Measurements from ENCODE around the gene ISL1.

The ISL1 gene

GRCh38 chr5:51379331-51379700 is 3.9 kb upstream of the ISL1 start:
- no peak for TF ChIP-seq CTCF (IDR thresholded peaks at IDR 0.05; ENCODE audit: control insufficient read depth, insufficient read depth, low read depth, low read length, missing control alignments)
- H3K4me3 ChIP-seq (ENCODE audit: control insufficient read depth, low read depth, low read length) = no peak overlapping the region
- no peak for DNase-seq (ENCODE audit: low read depth)

- H3K4me3 ChIP-seq (ENCODE audit: control insufficient read depth, low read depth, low read length) = no peak overlapping the region
- TF ChIP-seq CTCF (IDR thresholded peaks at IDR 0.05; ENCODE audit: control insufficient read depth, insufficient read depth, low read depth, low read length, missing control alignments) = peak; percentile 47
- DNase-seq (ENCODE audit: low read depth) = no peak
Measured at GRCh38 chr5:51380603-51381207, 2.5 kb upstream of the ISL1 start.

GRCh38 chr5:51381761-51382474 is 1.3 kb upstream of the ISL1 start:
- no peak for TF ChIP-seq CTCF (IDR thresholded peaks at IDR 0.05; ENCODE audit: control insufficient read depth, insufficient read depth, low read depth, low read length, missing control alignments)
- no peak overlapping the region; the same call in 1 of the 2 replicates for H3K4me3 ChIP-seq (ENCODE audit: control insufficient read depth, low read depth, low read length)
- DNase-seq (ENCODE audit: low read depth) = no peak

GRCh38 chr5:51382521-51383130 is 622 bp upstream of the ISL1 start:
- no peak for DNase-seq (ENCODE audit: low read depth)
- no peak for TF ChIP-seq CTCF (IDR thresholded peaks at IDR 0.05; ENCODE audit: control insufficient read depth, insufficient read depth, low read depth, low read length, missing control alignments)
- peak overlapping the region; percentile 39 for H3K4me3 ChIP-seq (ENCODE audit: control insufficient read depth, low read depth, low read length)

- TF ChIP-seq CTCF (IDR thresholded peaks at IDR 0.05; ENCODE audit: control insufficient read depth, insufficient read depth, low read depth, low read length, missing control alignments) = no peak
- no peak for DNase-seq (ENCODE audit: low read depth)
- H3K4me3 ChIP-seq (ENCODE audit: control insufficient read depth, low read depth, low read length) = no peak overlapping the region
Measured at GRCh38 chr5:51384281-51384840, 1.1 kb downstream of the ISL1 start.

GRCh38 chr5:51385216-51385615 is 2.0 kb downstream of the ISL1 start:
- no peak for TF ChIP-seq CTCF (IDR thresholded peaks at IDR 0.05; ENCODE audit: control insufficient read depth, insufficient read depth, low read depth, low read length, missing control alignments)
- no peak overlapping the region for H3K4me3 ChIP-seq (ENCODE audit: control insufficient read depth, low read depth, low read length)
- no peak for DNase-seq (ENCODE audit: low read depth)
